Tibial nerve (tissue), 4 donors: ENCODE results near the gene CXCR6. TPM values are rescaled to one million over a fixed set of nuclear protein-coding genes. Genes with fewer than 3 reads are reported as not detected.

Source experiments
- DNase-seq, 2 donors: peaks; one replicate each; pipeline ENCODE4 v3.0.0-alpha.2; 2019; ENCODE audit warnings: low spot score in 2 of 2
- H3K27ac ChIP-seq, 4 donors: fragments of 200-600 bp; sonication (generic) in 3 of 4; one replicate each; pipeline ENCODE4 v1.5.1; 2017 to 2019; ENCODE audit warnings: mild to moderate bottlenecking in 1 of 4
- H3K27me3 ChIP-seq, 2 donors: fragments of 200-600 bp; sonication (generic) in 1 of 2; one replicate each; pipeline versions ENCODE4 v1.5.1 to v1.6.0; 2017 to 2019
- H3K36me3 ChIP-seq, 3 donors: fragments of 200-600 bp; sonication (generic); one replicate each; pipeline ENCODE4 v1.5.1; 2018 to 2019
- H3K4me1 ChIP-seq, 4 donors: fragments of 200-600 bp; sonication (generic) in 3 of 4; one replicate each; pipeline ENCODE4 v1.5.1; 2017 to 2019
- H3K4me3 ChIP-seq, 4 donors: fragments of 200-600 bp; sonication (generic) in 3 of 4; one replicate each; pipeline ENCODE4 v1.5.1; 2017 to 2019; ENCODE audit warnings: mild to moderate bottlenecking in 1 of 4, moderate library complexity in 1 of 4
- H3K9me3 ChIP-seq, 4 donors: fragments of 200-600 bp; sonication (generic) in 3 of 4; one replicate each; pipeline ENCODE4 v1.5.1; 2017 to 2019
- CTCF ChIP-seq, 5 experiments: fragments of 200-600 bp in 3 of 5; fragments of 450-650 bp in 2 of 5; sonication (generic) in 3 of 5; IDR thresholded peaks; one replicate each; pipeline ENCODE4 v1.5.1; 2016 to 2019; ENCODE audit warnings: antibody characterized with exemption in 5 of 5, mild to moderate bottlenecking in 3 of 5, moderate library complexity in 2 of 5
- EP300 ChIP-seq, 2 donors: sonication (generic); formaldehyde crosslinking; IDR thresholded peaks; one replicate each; pipeline ENCODE4 v1.6.1; 2017; ENCODE audit warnings: antibody characterized with exemption in 2 of 2, mild to moderate bottlenecking in 1 of 2
- POLR2A ChIP-seq, 2 donors: fragments of 450-650 bp; IDR thresholded peaks; one replicate each; pipeline ENCODE4 v1.6.1; 2017; ENCODE audit warnings: antibody characterized with exemption in 2 of 2, mild to moderate bottlenecking in 2 of 2, moderate library complexity in 2 of 2
- WGBS, 2 donors: methylation state at CpG; one replicate each; pipeline ENCODE4 v1.1.5; 2018; 5-methylcytosine and 5-hydroxymethylcytosine counted together
- total RNA-seq, 4 donors: library from RNA; depleted of rRNA; stranded (reverse); fragments of >200 nt; gene quantifications; one replicate each; pipeline ENCODE4 v1.1.0, GENCODE V29; 2016

The CXCR6 gene
- total RNA-seq, 4 donors from 2014 or later: 0.87 to 2.7 (median 2.1) TPM; not detected in 1

- H3K9me3 ChIP-seq: no peaks in the 10 kb centered on the region
- no peaks in the 10 kb centered on the region for H3K4me1 ChIP-seq
- no peaks in the 10 kb centered on the region for H3K27me3 ChIP-seq
- no peak overlapping the region for H3K27ac ChIP-seq
- H3K4me3 ChIP-seq: no peak overlapping the region
- peaks cover 3 to 98% (median 56%) of the 10 kb centered on the region in 3 donors for H3K36me3 ChIP-seq
- no peak for DNase-seq
- TF ChIP-seq CTCF (IDR thresholded peaks at IDR 0.05): no peak
- WGBS, 2 donors: 75 to 80% methylated on average over 8 of the region's 8 CpGs
Observed at GRCh38 chr3:45967724-45968123, 24.5 kb downstream of the CXCR6 start.

GRCh38 chr3:45968149-45968548 is 24.9 kb downstream of the CXCR6 start:
- H3K9me3 ChIP-seq: no peaks in the 10 kb centered on the region
- TF ChIP-seq CTCF (IDR thresholded peaks at IDR 0.05) (no peak), EP300 (IDR thresholded peaks at IDR 0.05) (no peak), POLR2A (IDR thresholded peaks at IDR 0.05) (no peak)
- no peak for DNase-seq
- WGBS, 2 donors: 82 to 86% methylated on average over 7 to 9 of the region's 9 CpGs
- no peaks in the 10 kb centered on the region for H3K27me3 ChIP-seq
- no peak overlapping the region for H3K4me3 ChIP-seq
- H3K4me1 ChIP-seq: no peaks in the 10 kb centered on the region
- H3K36me3 ChIP-seq: peaks cover 3 to 98% (median 59%) of the 10 kb centered on the region in 3 donors
- H3K27ac ChIP-seq: no peak overlapping the region

GRCh38 chr3:45968706-45969105 is 25.4 kb downstream of the CXCR6 start:
- TF ChIP-seq EP300 (IDR thresholded peaks at IDR 0.05): no peak
- TF ChIP-seq POLR2A (IDR thresholded peaks at IDR 0.05): no peak
- no peak for TF ChIP-seq CTCF (IDR thresholded peaks at IDR 0.05)
- no peaks in the 10 kb centered on the region for H3K9me3 ChIP-seq
- H3K4me1 ChIP-seq: no peaks in the 10 kb centered on the region
- no peak overlapping the region for H3K27ac ChIP-seq
- WGBS, 2 donors: 69 to 72% methylated on average over 2 of the region's 2 CpGs
- H3K27me3 ChIP-seq: no peaks in the 10 kb centered on the region
- H3K4me3 ChIP-seq: no peak overlapping the region
- H3K36me3 ChIP-seq: peaks cover 3 to 98% (median 56%) of the 10 kb centered on the region in 3 donors
- no peak for DNase-seq

- 87% methylated on average over 3 of the region's 3 CpGs for WGBS, 2 donors
- no peak for DNase-seq
- Histone ChIP-seq H3K4me3 (no peak overlapping the region), H3K27ac (no peak overlapping the region), H3K9me3 (no peaks in the 10 kb centered on the region), H3K27me3 (no peaks in the 10 kb centered on the region), H3K36me3 (peaks cover 3 to 98% (median 54%) of the 10 kb centered on the region in 3 donors), H3K4me1 (no peaks in the 10 kb centered on the region)
- TF ChIP-seq CTCF (IDR thresholded peaks at IDR 0.05): no peak
- TF ChIP-seq POLR2A (IDR thresholded peaks at IDR 0.05): no peak
- no peak for TF ChIP-seq EP300 (IDR thresholded peaks at IDR 0.05)
Observed at GRCh38 chr3:45969116-45969515, 25.9 kb downstream of the CXCR6 start.

- 85 to 90% methylated on average over 3 of the region's 3 CpGs for WGBS, 2 donors
- Histone ChIP-seq H3K4me1 (no peaks in the 10 kb centered on the region), H3K27me3 (no peaks in the 10 kb centered on the region), H3K36me3 (peaks cover under 1 to 98% (median 46%) of the 10 kb centered on the region in 3 donors), H3K9me3 (no peaks in the 10 kb centered on the region), H3K4me3 (no peak overlapping the region), H3K27ac (no peak overlapping the region)
- DNase-seq: no peak
- TF ChIP-seq POLR2A (IDR thresholded peaks at IDR 0.05) (no peak), CTCF (IDR thresholded peaks at IDR 0.05) (no peak), EP300 (IDR thresholded peaks at IDR 0.05) (no peak)
Observed at GRCh38 chr3:45969953-45970352, 26.7 kb downstream of the CXCR6 start.
